Ectodermal cell (in vitro differentiated cells): ENCODE measurements around the gene DCBLD1.
"Not testable (repeated sequence)": the region's sequence is repeated elsewhere in the genome, so short reads cannot be mapped to it uniquely, and the experiment has no call there.

Experiments used
- H3K27ac ChIP-seq: 2 replicates; pipeline ENCODE4 v1.7.0; 2013; ENCODE audit warnings: mild to moderate bottlenecking, low read depth, low read length; ENCODE audit not compliant: insufficient read depth, poor library complexity, severe bottlenecking
- H3K27me3 ChIP-seq: 2 replicates; pipeline ENCODE4 v1.7.0; 2013; ENCODE audit warnings: mild to moderate bottlenecking, low read length; ENCODE audit not compliant: insufficient read depth, control insufficient read depth, poor library complexity, severe bottlenecking
- H3K36me3 ChIP-seq: one replicate; pipeline ENCODE4 v1.7.0; 2013; ENCODE audit warnings: low read length; ENCODE audit not compliant: control insufficient read depth, insufficient read depth
- H3K4me1 ChIP-seq: one replicate; pipeline ENCODE4 v1.7.0; 2013; ENCODE audit warnings: low read length; ENCODE audit not compliant: control insufficient read depth, insufficient read depth
- H3K4me3 ChIP-seq: 2 replicates; pipeline ENCODE4 v1.7.0; 2013; ENCODE audit warnings: low read depth, low read length, control low read depth; ENCODE audit not compliant: insufficient read depth
- H3K9me3 ChIP-seq: 2 replicates; pipeline ENCODE4 v1.7.0; 2013; ENCODE audit warnings: mild to moderate bottlenecking, low read length, moderate library complexity; ENCODE audit not compliant: control insufficient read depth
- WGBS, 2 experiments: methylation state at CpG; one replicate each; pipeline ENCODE4 v1.1.7; 2013; ENCODE audit warnings: missing lambda C conversion rate in 2 of 2; 5-methylcytosine and 5-hydroxymethylcytosine counted together

DCBLD1 gene

GRCh38 chr6:117451671-117452070 lies 30.8 kb upstream of the DCBLD1 start:
- Histone ChIP-seq H3K9me3 (no peaks in the 10 kb centered on the region), H3K27me3 (no peaks in the 10 kb centered on the region), H3K27ac (no peak overlapping the region), H3K4me3 (no peak overlapping the region), H3K36me3 (no peaks in the 10 kb centered on the region), H3K4me1 (no peaks in the 10 kb centered on the region)
- WGBS, 2 experiments, result 60 to 63% methylated on average over 5 of the region's 5 CpGs

GRCh38 chr6:117456250-117456649 lies 26.2 kb upstream of the DCBLD1 start:
- H3K4me1 ChIP-seq, result no peaks in the 10 kb centered on the region
- WGBS, 2 experiments, result no CpG with 5 or more reads among the region's 1 CpG
- H3K27ac ChIP-seq, result no peak overlapping the region
- H3K9me3 ChIP-seq, result no peaks in the 10 kb centered on the region
- no peaks in the 10 kb centered on the region for H3K27me3 ChIP-seq
- H3K4me3 ChIP-seq, result no peak overlapping the region
- no peaks in the 10 kb centered on the region for H3K36me3 ChIP-seq

DNA sequence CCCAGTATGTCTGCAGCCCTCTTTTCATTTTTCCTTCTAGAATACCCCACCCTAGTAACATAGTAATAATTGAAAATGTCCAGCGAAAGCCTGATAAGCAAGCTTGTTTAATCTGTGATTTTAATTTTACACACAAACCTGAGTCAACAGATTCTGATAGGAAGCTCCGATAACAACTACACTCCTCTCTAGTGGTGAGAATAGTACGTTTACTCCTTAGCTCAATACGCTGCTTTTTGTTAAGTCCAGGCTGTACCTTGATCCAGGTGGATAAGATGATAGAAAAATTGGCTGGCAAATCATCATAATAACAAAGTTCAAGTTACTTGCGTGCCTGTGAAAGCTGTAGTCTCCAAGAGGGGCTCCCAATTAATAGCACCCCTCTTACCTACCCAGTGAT lies 25.5 kb upstream of the DCBLD1 start:
- 80 to 95% methylated on average over 1 to 4 of the region's 5 CpGs for WGBS, 2 experiments
- no peaks in the 10 kb centered on the region for H3K36me3 ChIP-seq
- H3K4me3 ChIP-seq, result no peak overlapping the region
- no peak overlapping the region for H3K27ac ChIP-seq
- H3K9me3 ChIP-seq, result no peaks in the 10 kb centered on the region
- no peaks in the 10 kb centered on the region for H3K4me1 ChIP-seq
- no peaks in the 10 kb centered on the region for H3K27me3 ChIP-seq

DNA sequence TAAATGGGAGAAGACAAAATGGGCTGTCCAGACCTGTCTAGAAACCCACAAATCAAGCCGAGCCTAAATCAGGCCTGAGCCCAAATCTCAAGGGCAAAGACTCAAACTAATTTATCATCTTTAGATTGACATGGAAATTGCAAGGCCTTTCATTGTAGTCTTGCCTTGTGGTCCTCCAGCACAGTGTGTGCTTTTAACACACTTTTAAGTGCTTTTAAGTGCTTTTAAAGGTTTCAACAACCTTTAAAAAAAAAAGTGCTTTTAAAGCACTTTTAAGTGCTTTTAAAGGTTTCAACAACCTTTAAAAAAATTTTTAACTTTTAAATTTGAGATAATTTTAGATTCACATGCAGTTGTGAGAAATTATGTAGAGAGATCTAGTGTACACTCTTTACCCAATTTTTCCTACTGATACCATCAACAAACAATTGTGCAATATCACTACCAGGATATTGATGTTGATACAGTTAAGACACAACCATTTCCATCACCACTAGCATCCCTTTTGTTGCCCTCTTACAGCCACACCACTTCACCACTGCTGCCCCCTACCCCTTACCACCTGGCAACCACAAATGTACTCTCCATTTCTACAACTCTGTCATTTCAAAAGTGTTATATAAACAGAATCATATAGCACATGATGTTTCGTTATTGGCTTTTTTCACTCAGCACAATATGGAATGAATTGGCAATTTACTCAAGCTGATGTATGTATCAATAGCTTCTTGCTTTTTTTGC lies 23.1 kb upstream of the DCBLD1 start:
- no peak overlapping the region for H3K4me3 ChIP-seq
- H3K36me3 ChIP-seq, result no peaks in the 10 kb centered on the region
- no peak overlapping the region for H3K27ac ChIP-seq
- H3K27me3 ChIP-seq, result no peaks in the 10 kb centered on the region
- WGBS, 2 experiments, result 73 to 78% methylated on average over 2 of the region's 2 CpGs
- no peaks in the 10 kb centered on the region for H3K4me1 ChIP-seq
- H3K9me3 ChIP-seq, result no peaks in the 10 kb centered on the region

- H3K4me3 ChIP-seq, result no peak overlapping the region
- H3K27me3 ChIP-seq, result no peaks in the 10 kb centered on the region
- no peaks in the 10 kb centered on the region for H3K4me1 ChIP-seq
- H3K27ac ChIP-seq, result no peak overlapping the region
- WGBS, 2 experiments, result 91 to 96% methylated on average over 3 to 4 of the region's 4 CpGs
- no peaks in the 10 kb centered on the region for H3K36me3 ChIP-seq
- H3K9me3 ChIP-seq, result no peaks in the 10 kb centered on the region
Observed at GRCh38 chr6:117463762-117464665, 18.5 kb upstream of the DCBLD1 start.

GRCh38 chr6:117464700-117465099 lies 17.8 kb upstream of the DCBLD1 start:
- H3K27me3 ChIP-seq, result no peaks in the 10 kb centered on the region
- WGBS, 2 experiments, result 74 to 77% methylated on average over 2 of the region's 2 CpGs

GRCh38 chr6:117465691-117466090 lies 16.8 kb upstream of the DCBLD1 start:
- H3K4me1 ChIP-seq, result no peaks in the 10 kb centered on the region
- 33 to 37% methylated on average over 1 of the region's 1 CpG for WGBS, 2 experiments
- no peak overlapping the region for H3K4me3 ChIP-seq
- no peaks in the 10 kb centered on the region for H3K36me3 ChIP-seq
- no peaks in the 10 kb centered on the region for H3K27me3 ChIP-seq
- no peaks in the 10 kb centered on the region for H3K9me3 ChIP-seq
- no peak overlapping the region for H3K27ac ChIP-seq

More at GRCh38 chr6:117464700-117465099, 17.8 kb upstream of the DCBLD1 start:
- Histone ChIP-seq H3K36me3 (no peaks in the 10 kb centered on the region), H3K4me1 (no peaks in the 10 kb centered on the region), H3K4me3 (no peak overlapping the region), H3K27ac (no peak overlapping the region), H3K9me3 (no peaks in the 10 kb centered on the region)

GRCh38 chr6:117467876-117468275 lies 14.6 kb upstream of the DCBLD1 start:
- Histone ChIP-seq H3K4me1 (no peaks in the 10 kb centered on the region), H3K36me3 (no peaks in the 10 kb centered on the region), H3K9me3 (no peaks in the 10 kb centered on the region), H3K27ac (no peak overlapping the region), H3K4me3 (no peak overlapping the region), H3K27me3 (no peaks in the 10 kb centered on the region)
- 93% methylated on average over 3 of the region's 4 CpGs for WGBS, 2 experiments

- 94 to 98% methylated on average over 1 to 2 of the region's 4 CpGs for WGBS, 2 experiments
- H3K4me3 ChIP-seq, result not testable (repeated sequence)
Observed at GRCh38 chr6:117468527-117468926, 13.9 kb upstream of the DCBLD1 start.

DNA sequence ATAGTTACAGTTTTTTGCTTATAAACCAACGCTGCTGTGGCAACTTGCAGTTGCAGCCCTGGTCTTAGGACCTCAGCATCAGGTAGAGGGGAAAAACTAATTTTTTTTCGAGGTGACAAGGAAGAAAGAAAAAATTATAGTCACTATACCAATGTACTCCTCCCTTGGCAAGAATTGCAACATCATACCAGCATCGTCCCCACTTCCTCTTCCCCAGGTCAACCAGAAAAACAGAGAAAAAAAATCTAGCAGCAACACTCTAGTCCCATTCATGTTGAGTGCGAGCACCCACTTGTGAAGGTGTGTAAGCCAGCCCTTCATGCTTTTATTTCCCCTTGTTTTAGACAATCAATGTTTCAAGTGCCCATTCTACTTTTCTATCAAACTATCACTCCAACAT lies 13.1 kb upstream of the DCBLD1 start:
- Histone ChIP-seq H3K9me3 (no peaks in the 10 kb centered on the region), H3K4me1 (no peaks in the 10 kb centered on the region), H3K27ac (no peak overlapping the region), H3K27me3 (no peaks in the 10 kb centered on the region), H3K4me3 (no peak overlapping the region), H3K36me3 (no peaks in the 10 kb centered on the region)
- 88 to 90% methylated on average over 4 of the region's 4 CpGs for WGBS, 2 experiments

More at GRCh38 chr6:117468527-117468926, 13.9 kb upstream of the DCBLD1 start:
- H3K27me3 ChIP-seq, H3K27ac ChIP-seq, H3K9me3 ChIP-seq, H3K36me3 ChIP-seq, H3K4me1 ChIP-seq: not testable (repeated sequence)
